ENCODE data around the gene NEAT1. TPM values are rescaled to one million over a fixed set of nuclear protein-coding genes. Genes with fewer than 3 reads are reported as not detected.

Gene NEAT1
- total RNA-seq = 818 and 1,122 TPM in 2 replicates

GRCh38 chr11:65422633-65423515 lies at the start of gene NEAT1:
Gene NEAT1, plus strand, starts transcription at chr11:65422798.
- H3K79me2 ChIP-seq (ENCODE audit: insufficient read depth, low read length) = peaks cover 84% of the 10 kb centered on the region
- H3K36me3 ChIP-seq (ENCODE audit: insufficient read depth, low read length) = peaks cover 45% of the 10 kb centered on the region
- peak within 1 kb of the TSS; percentile 77 for H3K4me3 ChIP-seq (ENCODE audit: insufficient read depth, low read length)
- peaks cover 47% of the 10 kb centered on the region for H3K4me1 ChIP-seq (ENCODE audit: insufficient read depth, low read length)
- H3K9me3 ChIP-seq (ENCODE audit: low read depth, low read length) = no peaks in the 10 kb centered on the region
- peak within 1 kb of the TSS; percentile 84 for H3K4me2 ChIP-seq (ENCODE audit: insufficient read depth, low read length)
- TF ChIP-seq CTCF (IDR thresholded peaks at IDR 0.05; ENCODE audit: extremely low read depth, low read depth, low read length) = no peak
- H3K27me3 ChIP-seq (ENCODE audit: insufficient read depth, low read length) = no peaks in the 10 kb centered on the region
- no peak for DNase-seq (ENCODE audit: insufficient read length, low spot score, missing footprints)
- H3K27ac ChIP-seq (ENCODE audit: low read depth, low read length) = peak within 1 kb of the TSS; percentile 100
- peaks cover 50% of the 10 kb centered on the region for H4K20me1 ChIP-seq (ENCODE audit: insufficient read depth, low read length)
- no peak within 1 kb of the TSS for H2AFZ ChIP-seq (ENCODE audit: low read length)

GRCh38 chr11:65373839-65374580 lies 48.6 kb upstream of the NEAT1 start:
- Histone ChIP-seq H3K4me2 (ENCODE audit: insufficient read depth, low read length) (no peak overlapping the region), H3K9me3 (ENCODE audit: low read depth, low read length) (no peaks in the 10 kb centered on the region), H3K4me1 (ENCODE audit: insufficient read depth, low read length) (peaks cover 11% of the 10 kb centered on the region), H3K27me3 (ENCODE audit: insufficient read depth, low read length) (no peaks in the 10 kb centered on the region), H4K20me1 (ENCODE audit: insufficient read depth, low read length) (no peaks in the 10 kb centered on the region), H3K27ac (ENCODE audit: low read depth, low read length) (no peak overlapping the region), H2AFZ (ENCODE audit: low read length) (no peak overlapping the region), H3K36me3 (ENCODE audit: insufficient read depth, low read length) (no peaks in the 10 kb centered on the region), H3K79me2 (ENCODE audit: insufficient read depth, low read length) (no peaks in the 10 kb centered on the region), H3K4me3 (ENCODE audit: insufficient read depth, low read length) (no peak overlapping the region)
- TF ChIP-seq CTCF (IDR thresholded peaks at IDR 0.05; ENCODE audit: extremely low read depth, low read depth, low read length) = no peak
- no peak for DNase-seq (ENCODE audit: insufficient read length, low spot score, missing footprints)

DNA sequence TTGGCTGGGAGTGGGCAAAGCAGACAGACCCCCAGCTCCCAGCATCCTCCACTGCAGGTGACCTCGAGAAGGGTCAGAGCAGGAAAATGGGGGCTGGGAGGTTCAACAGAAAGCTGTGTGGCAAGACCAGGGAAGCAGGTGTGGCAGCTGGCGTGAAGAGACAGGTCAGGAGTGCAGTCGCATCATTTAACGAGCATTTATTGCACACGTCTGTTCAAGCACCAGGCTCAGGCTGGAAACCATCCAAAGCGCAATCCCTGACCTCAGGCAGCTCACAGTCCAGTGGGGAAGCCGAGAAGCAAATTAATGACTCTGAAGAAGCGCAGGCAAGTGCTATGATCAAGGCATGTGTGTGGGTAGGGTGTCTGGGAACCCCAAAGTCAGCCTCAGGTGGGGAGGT lies 47.6 kb upstream of the NEAT1 start:
- no peak overlapping the region for H3K4me2 ChIP-seq (ENCODE audit: insufficient read depth, low read length)
- H3K27ac ChIP-seq (ENCODE audit: low read depth, low read length) = no peak overlapping the region
- H3K36me3 ChIP-seq (ENCODE audit: insufficient read depth, low read length) = no peaks in the 10 kb centered on the region
- H2AFZ ChIP-seq (ENCODE audit: low read length) = no peak overlapping the region
- H4K20me1 ChIP-seq (ENCODE audit: insufficient read depth, low read length) = no peaks in the 10 kb centered on the region
- no peak for DNase-seq (ENCODE audit: insufficient read length, low spot score, missing footprints)
- peaks cover 11% of the 10 kb centered on the region for H3K4me1 ChIP-seq (ENCODE audit: insufficient read depth, low read length)
- no peaks in the 10 kb centered on the region for H3K9me3 ChIP-seq (ENCODE audit: low read depth, low read length)
- H3K27me3 ChIP-seq (ENCODE audit: insufficient read depth, low read length) = no peaks in the 10 kb centered on the region
- H3K79me2 ChIP-seq (ENCODE audit: insufficient read depth, low read length) = no peaks in the 10 kb centered on the region
- no peak overlapping the region for H3K4me3 ChIP-seq (ENCODE audit: insufficient read depth, low read length)
- TF ChIP-seq CTCF (IDR thresholded peaks at IDR 0.05; ENCODE audit: extremely low read depth, low read depth, low read length) = no peak
